Measurements from ENCODE around the gene VWA5A.
A peak's percentile ranks its signal among the peaks of the same experiment; 100 is the strongest.

Gene VWA5A, protein sequence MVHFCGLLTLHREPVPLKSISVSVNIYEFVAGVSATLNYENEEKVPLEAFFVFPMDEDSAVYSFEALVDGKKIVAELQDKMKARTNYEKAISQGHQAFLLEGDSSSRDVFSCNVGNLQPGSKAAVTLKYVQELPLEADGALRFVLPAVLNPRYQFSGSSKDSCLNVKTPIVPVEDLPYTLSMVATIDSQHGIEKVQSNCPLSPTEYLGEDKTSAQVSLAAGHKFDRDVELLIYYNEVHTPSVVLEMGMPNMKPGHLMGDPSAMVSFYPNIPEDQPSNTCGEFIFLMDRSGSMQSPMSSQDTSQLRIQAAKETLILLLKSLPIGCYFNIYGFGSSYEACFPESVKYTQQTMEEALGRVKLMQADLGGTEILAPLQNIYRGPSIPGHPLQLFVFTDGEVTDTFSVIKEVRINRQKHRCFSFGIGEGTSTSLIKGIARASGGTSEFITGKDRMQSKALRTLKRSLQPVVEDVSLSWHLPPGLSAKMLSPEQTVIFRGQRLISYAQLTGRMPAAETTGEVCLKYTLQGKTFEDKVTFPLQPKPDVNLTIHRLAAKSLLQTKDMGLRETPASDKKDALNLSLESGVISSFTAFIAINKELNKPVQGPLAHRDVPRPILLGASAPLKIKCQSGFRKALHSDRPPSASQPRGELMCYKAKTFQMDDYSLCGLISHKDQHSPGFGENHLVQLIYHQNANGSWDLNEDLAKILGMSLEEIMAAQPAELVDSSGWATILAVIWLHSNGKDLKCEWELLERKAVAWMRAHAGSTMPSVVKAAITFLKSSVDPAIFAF

DNA sequence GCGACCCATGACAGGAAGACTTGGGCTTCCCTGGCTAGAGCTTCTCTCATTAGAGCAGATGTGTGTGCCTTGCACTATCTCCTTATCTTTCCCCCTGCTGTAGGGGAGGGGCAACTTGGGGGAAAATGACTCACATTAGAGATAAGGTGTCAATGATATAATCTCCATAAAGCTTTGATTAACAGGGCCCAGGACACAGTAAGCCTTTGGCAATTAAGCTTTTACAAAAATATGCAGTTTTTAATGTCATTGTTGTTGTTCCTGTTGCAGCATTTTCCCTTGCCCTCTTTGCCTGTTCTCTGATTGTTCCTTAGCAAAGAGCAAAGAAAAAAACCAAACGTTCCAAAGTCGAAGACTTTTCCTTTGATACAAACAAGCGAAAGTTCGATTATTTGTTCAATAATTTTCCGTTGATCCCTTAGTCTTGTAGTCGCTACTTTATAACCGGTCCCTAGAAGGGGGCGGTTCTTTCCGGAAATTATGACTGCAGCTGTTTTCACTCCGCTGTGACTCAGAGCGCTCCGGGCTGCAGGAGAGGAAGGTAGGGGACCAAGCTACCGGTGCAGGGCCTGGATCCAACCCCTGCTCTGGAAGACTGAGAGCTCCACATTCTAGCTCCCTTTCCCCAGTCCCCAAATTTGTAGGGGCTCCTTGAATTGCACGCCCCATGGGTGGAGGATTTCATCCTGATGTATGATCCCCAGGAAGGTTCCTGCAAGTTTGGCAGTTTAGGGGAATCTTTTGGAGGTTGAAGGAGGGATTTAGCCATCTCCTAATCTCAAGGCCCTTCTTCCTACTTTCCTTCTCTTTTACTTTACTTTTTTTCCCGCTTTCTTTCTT, at the start of gene VWA5A:
TSS of gene VWA5A (plus strand) at position 509 of the 840 bp plus-strand sequence. CDS start 2,062 bp downstream, outside the sequence.
- Mint-ChIP-seq H3K36me3 (ENCODE audit: low read depth) (peaks cover 24% of the 10 kb centered on the region), H3K4me1 (peaks cover 19% of the 10 kb centered on the region), H3K4me3 (peak within 1 kb of the TSS; percentile 89 to 95 (median 94)), H3K27me3 (ENCODE audit: low read depth) (no peaks in the 10 kb centered on the region), H3K9me3 (no peaks in the 10 kb centered on the region), H3K27ac (peak within 1 kb of the TSS; percentile 73 to 80 (median 76))
- TF ChIP-seq, protein P1, sequence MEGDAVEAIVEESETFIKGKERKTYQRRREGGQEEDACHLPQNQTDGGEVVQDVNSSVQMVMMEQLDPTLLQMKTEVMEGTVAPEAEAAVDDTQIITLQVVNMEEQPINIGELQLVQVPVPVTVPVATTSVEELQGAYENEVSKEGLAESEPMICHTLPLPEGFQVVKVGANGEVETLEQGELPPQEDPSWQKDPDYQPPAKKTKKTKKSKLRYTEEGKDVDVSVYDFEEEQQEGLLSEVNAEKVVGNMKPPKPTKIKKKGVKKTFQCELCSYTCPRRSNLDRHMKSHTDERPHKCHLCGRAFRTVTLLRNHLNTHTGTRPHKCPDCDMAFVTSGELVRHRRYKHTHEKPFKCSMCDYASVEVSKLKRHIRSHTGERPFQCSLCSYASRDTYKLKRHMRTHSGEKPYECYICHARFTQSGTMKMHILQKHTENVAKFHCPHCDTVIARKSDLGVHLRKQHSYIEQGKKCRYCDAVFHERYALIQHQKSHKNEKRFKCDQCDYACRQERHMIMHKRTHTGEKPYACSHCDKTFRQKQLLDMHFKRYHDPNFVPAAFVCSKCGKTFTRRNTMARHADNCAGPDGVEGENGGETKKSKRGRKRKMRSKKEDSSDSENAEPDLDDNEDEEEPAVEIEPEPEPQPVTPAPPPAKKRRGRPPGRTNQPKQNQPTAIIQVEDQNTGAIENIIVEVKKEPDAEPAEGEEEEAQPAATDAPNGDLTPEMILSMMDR (IDR thresholded peaks at IDR 0.05; ENCODE audit: unreplicated experiment in 3 of 3): no peak

DNA sequence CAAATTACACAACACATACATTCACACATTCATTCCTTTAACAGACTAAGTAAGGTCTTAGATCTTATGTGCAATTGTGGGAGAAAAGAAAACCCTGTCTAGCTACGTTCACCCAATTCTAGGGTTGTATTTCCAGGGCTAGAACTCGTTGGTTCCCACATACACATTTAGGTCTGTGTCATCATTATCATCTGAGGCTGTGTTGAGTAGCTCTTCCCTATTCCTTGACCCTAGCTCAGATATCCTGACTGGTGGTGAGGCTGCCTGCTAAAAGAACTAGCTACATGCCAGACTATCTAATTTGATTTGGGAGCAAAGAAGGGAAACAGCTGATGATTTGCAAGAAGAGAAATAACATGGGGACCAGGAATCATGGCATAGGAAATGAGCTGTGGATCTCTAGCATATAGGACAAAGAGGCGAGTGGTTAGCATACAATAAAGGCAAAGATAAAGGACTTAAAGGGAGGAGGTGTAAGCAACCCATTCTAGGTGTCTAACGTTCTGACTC, 46.6 kb upstream of the VWA5A start:
- H3K27ac Mint-ChIP-seq: no peak overlapping the region
- H3K4me3 Mint-ChIP-seq: no peak overlapping the region
- TF ChIP-seq, protein P1 (IDR thresholded peaks at IDR 0.05; ENCODE audit: unreplicated experiment in 3 of 3): no peak
- no peaks in the 10 kb centered on the region for H3K36me3 Mint-ChIP-seq (ENCODE audit: low read depth)
- H3K27me3 Mint-ChIP-seq (ENCODE audit: low read depth): peaks cover 30% of the 10 kb centered on the region
- H3K9me3 Mint-ChIP-seq: no peaks in the 10 kb centered on the region
- H3K4me1 Mint-ChIP-seq: peaks cover 12% of the 10 kb centered on the region

DNA sequence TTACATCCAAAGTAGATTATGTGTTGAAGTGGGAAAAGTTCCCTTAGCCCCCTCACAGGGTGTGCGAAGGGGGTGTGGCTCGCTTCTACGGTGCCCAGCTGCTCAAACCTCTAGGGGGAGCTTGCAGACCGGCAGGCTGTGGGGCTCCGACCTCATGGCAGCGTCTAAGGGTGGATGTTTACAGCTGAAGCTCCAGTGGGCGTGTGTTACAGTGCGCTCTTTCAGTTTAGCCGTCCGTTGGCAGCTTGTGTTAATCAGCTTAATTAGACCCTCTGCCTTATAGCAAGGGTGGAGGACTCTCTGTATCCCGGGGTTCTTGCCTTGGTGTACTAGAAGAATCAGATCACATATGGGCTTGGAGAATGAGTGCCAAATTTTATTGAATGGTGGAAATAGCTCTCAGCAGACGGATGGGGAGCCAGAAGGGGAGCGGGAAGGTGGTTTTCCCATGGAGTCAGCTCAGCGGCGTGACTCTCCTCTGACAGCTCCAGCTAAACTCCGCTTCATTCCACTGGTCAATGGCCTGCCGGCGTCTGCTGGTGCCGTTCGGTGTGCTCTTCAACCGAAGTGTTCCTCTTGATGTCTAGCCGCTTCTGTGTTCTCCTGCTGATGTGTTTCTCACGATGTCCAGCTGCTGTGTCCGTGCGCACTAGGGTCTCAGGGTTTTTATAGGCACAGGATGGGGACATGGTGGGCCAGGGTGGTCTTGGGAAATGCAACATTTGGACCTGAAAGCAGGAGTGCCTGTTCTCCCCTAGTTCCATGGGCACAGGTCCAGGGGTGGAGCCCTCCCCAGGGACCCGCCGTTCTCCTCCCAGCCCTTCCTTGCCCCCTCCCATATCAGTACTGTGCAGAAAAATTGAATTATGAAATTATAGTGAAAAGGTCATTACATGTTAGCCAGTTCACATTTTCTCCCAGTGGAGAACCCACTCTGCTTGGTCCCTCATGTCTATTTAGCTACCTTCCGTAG, 45.5 kb upstream of the VWA5A start:
- Mint-ChIP-seq H3K36me3 (ENCODE audit: low read depth) (no peaks in the 10 kb centered on the region), H3K27ac (no peak overlapping the region), H3K9me3 (no peaks in the 10 kb centered on the region), H3K27me3 (ENCODE audit: low read depth) (peaks cover 30% of the 10 kb centered on the region), H3K4me1 (peaks cover 12% of the 10 kb centered on the region), H3K4me3 (peak overlapping the region in 2 of 3 experiments; percentile 32 to 36)
- TF ChIP-seq, protein P1 (IDR thresholded peaks at IDR 0.05; ENCODE audit: unreplicated experiment in 3 of 3): peak; percentile 36 to 54 (median 43)

DNA sequence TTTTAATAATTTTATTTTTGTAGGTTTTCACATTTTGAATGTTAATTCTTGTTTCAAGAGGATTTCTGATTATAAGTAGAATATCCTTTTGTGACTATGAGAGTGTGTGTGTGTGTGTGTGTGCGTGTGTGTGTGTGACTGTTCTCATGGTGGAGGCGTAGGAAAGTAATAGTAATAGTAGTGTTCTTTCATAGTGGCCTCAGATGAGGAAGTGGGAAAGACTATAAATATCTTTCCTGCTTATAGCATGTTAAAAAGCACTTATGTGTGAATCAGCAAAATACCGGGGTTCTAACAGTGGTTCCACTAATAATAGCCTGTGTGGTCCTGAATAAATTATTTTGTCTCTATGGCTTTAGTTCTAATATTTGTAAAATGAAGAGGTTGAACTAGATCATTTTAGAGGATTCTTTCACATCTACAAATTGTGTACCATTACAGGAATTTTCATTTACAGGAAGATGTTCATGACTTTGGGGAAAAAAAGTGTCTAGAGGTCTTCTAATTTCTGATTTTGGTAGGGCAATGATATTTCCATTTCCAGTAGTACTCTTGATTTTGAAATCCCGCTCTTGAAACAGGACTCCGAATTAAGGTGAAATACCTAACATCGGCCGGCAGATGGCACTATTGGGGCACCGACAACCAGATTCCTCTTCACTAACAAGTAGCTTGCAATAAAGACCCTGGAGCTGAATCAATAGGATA, 44.2 kb upstream of the VWA5A start:
- Mint-ChIP-seq H3K27me3 (ENCODE audit: low read depth) (peaks cover 30% of the 10 kb centered on the region), H3K27ac (no peak overlapping the region), H3K4me1 (peaks cover 12% of the 10 kb centered on the region), H3K36me3 (ENCODE audit: low read depth) (no peaks in the 10 kb centered on the region), H3K9me3 (no peaks in the 10 kb centered on the region), H3K4me3 (no peak overlapping the region)
- TF ChIP-seq, protein P1 (IDR thresholded peaks at IDR 0.05; ENCODE audit: unreplicated experiment in 3 of 3): peak; percentile 78 to 84 (median 82)

All from nephron (organoid).